ENCODE measurements around the gene LARGE1.

GRCh38 chr22:33741025-33741424 lies 179.3 kb downstream of the LARGE1 start:
- TF ChIP-seq CTCF (IDR thresholded peaks at IDR 0.05; ENCODE audit: low read depth, low read length) (no peak), MAX (IDR thresholded peaks at IDR 0.05; ENCODE audit: low read depth, low read length) (no peak), POLR2A (IDR thresholded peaks at IDR 0.05; ENCODE audit: extremely low read depth, insufficient read length) (no peak), MYC (IDR thresholded peaks at IDR 0.05; ENCODE audit: low read depth, low read length) (no peak)

Data from NB4 (cell line).